SIG-M5 (cell line): ENCODE data around the gene FTCD.
"Not testable (repeated sequence)": the region's sequence is repeated elsewhere in the genome, so short reads cannot be mapped to it uniquely, and the experiment has no call there.

Source experiments
- DNase-seq: peaks from one replicate; lab custom pipeline; 2025; lab: John Stamatoyannopoulos, UW

The FTCD gene

DNA sequence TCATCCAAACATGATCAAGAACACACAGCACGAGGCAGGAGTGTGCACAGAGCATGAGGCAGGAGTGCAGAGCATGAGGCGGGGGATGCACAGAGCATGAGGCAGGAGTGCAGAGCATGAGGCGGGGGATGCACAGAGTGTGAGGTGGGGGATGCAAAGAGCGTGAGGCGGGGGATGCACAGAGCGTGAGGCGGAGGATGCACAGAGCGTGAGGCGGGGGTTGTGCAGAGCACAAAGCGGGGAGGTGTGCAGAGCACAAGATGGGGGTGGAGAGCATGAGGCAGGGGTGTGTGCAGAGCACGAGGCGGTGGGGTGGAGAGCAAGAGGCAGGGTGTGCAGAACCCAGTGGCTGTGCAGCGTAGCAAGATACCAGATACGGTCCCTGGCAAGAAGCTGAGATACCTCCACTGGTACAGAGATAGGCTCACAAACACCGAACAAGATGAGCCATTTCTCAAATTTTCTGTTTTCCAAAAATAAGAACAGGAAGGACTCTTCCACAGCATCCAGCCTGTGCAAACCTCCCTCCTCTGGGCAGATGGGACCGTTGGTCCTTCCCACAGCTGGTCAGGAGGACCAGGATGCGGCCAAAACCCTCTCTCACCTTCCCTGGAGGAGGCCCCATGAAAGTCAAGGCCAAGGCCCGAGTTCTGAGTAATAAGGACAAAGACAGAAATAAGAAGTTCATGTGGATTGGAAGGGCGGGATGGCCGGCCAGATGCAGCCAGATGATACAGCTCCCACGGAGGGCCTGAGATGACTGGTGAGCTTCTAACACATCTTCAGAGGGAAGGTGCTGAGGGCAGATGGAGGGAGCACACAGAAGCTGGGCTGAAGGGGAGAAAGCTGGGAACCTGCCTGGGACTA is 16.9 kb upstream of the FTCD start:
- no peak for DNase-seq

DNA sequence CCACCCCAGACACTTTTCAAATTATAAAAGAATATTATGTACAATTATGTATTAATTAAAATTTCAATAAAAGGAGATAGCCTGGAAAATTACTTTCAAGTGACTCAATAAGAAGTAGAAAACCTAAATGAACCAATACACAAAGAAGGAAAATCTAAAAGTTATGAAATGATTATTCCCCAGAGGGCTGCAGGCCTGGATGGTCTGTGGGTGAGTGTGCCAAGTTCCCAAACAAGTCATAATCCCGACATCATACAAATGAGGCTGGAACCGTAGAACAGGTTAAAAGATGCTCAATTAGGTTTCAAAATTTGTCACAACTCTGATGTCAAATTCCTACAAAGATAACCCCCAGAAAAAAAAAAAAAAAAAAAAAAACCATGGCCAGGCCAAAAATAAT is 16.2 kb upstream of the FTCD start:
- no peak for DNase-seq

DNA sequence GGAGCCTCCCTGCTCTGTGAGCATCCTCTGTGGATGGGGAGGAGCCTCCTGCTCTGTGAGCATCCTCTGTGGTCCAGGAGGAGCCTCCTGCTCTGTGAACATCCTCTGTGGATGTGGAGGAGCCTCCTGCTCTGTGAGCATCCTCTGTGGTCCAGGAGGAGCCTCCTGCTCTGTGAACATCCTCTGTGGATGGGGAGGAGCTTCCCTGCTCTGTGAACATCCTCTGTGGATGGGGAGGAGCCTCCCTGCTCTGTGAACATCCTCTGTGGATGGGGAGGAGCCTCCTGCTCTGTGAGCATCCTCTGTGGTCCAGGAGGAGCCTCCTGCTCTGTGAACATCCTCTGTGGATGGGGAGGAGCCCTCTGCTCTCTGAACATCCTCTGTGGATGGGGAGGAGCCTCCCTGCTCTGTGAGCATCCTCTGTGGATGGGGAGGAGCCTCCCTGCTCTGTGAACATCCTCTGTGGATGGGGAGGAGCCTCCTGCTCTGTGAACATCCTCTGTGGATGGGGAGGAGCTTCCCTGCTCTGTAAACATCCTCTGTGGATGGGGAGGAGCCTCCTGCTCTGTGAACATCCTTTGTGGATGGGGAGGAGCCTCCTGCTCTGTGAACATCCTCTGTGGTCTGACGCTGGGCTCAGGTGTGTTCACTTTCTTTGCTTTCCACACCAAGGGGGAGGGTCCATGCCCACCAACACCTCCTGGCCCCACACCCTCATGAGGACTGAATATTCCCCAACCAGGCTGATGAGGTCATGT is 15.2 kb upstream of the FTCD start:
- not testable (repeated sequence) for DNase-seq

DNA sequence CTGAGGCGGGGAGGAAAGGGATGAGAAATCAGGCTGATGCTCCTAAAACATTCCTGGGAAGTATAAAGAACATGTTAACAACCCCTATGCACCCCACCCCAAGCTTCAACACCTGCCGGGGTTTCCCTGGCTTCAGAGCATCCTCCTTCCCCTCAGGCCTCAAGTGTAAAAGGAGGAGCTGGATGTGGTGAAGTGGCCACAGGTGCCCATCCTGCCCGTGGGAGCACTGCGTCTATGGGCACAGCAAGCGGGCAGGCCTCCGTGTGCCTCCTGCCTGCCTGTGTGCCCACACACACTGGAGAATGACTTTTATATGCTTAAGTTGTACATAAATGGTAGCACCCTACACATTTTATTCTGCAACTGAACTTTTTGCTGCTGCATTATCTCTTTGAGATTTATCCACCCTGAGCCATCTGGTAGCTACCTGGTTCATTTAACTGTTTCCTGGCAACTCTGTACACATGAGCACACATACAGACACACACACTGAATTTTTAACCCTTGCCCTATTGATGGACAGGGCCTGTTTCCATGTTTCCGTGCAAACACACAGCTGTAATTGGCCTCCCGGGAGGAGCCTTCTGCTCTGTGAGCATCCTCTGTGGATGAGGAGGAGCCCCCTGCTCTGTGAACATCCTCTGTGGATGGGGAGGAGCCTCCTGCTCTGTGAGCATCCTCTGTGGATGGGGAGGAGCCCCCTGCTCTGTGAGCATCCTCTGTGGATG is 13.4 kb upstream of the FTCD start:
- no peak for DNase-seq

DNA sequence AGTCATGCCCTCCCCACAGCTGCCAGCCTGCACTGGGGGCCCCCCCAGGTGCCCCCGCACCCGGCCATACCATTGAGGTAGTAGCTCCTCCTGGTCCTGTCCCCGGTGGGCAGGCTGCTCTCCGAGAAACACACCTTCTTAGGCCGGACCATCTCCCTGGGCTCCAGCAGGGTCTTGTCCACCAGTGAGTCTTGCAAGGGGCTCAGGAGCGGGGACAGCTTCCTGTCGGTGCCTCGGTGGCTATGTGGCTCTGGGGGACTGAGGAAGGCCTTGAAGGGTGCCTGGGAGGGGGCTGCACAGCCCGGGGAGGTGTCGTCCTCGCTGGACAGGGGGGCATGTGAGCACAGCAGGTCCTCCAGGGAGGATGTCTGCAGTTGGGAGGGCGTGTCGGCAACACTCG is 12.9 kb upstream of the FTCD start:
- no peak for DNase-seq

DNA sequence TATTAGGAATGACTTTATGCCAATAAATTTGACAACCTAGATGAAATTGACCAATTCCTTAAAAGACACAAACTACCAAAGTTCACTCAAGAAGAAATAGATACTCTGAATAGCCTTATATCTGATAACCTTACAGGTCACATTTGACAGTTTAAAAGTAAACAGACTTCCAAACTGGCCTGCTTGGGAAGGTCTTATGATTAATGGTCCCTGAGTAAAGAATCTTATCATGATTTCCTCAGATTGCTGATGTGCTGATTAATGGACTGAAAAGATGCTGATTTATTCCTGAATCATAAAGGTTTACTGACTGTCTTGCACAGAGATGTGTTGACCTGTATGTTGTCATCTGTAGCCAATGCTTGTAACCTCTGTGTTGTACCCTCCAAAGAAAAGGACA is 9.7 kb upstream of the FTCD start:
- no peak for DNase-seq

DNA sequence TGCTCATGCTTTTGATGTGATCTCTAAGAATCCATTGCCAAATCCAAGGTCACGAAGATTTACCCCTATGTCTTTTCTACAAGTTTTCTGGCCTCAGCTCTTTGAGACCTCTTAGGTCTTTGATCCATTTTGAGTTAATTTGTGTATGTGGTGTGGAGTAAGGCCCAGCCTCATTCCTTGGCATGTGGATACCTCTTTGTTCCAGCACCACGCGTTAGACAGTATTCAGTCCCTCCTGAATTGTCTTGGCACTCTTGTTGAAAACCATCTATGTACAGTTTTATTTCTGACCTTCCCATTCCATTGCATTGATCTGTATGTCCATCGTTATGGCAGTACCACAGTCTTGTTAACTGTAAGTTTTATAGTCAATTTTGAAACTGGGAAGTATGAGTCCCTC is 8.0 kb upstream of the FTCD start:
- no peak for DNase-seq

DNA sequence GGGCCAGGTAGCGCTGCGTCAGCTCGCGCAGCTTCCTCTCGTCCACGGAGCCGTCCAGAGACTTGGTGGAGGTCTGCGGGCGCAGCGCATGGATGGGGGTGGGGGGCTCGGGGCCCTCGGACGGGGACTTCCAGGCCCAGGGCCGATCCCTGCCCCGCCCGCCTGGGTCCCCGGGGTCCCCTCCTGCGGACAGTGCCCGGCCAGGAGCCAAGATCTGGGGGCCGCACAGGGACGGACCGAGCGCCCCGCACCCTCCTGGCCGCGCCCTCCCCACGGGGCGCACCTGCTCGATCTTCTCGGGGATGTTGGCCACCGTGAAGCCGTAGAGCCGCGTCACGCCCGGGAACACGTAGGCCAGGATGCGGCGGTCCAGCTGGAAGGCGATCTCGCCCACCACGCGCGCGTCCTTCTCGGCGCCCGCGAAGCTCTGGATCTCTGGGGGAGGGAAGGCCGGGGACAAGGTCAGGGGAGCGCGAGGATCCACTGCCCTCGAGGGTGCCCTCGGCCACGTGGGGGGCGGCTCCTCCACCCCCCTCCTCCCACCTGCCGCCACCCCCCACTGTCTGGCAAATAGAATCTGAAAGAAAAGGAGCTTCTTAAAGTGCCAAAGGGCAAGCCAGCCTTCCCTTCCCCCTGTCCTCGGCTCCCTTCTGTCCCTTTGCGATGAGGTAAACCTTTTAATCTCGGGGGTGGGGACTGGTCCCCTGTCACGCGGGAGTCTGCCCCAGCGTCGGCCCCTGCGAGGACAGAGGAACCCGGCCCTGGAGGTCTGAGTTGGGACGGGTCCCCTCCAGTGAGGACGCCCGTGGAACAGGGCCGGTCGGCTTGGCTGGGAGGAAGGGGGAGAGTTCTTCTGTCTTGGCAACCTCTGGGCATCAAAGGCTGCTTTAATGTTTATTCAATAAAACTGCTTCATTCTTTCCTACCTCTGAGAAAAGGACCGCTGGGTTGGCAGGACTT is 6.5 kb upstream of the FTCD start:
- no peak for DNase-seq

DNA sequence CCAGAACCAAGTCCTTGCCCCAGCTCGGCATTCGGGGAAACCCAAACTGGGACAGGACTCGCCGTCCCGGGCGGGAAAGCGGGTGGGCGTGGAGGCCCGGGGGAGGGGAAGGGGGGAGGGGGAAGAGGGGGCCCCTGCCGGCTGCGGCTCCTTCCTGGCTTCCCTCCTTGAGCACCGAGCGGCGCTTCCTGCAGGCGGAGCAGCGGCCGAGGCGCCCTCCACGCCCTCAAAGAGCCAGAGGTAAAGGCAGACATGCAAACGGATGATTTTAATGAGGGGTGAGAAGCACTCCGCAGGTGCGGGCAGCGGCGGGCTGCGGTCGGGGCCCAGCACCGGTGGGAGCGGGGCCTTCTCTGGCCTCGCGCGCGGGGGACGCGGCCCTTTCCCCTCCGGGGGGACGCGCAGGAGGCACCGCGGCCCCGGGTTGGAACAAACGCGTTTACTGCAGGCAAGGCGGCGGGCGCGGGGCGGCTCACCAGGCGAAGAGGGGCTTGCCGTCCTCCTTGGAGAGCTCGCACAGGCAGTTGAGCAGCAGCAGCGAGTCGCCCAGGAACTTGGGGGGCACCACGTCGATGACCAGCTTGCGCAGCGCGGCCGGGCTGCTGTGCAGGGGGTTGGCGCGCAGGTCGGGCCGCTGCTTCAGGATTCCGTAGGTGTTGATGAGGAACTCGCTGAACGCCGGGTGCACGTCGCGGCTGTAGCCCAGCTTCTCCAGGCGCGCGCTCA is 5.7 kb upstream of the FTCD start:
- DNase-seq = no peak

DNA sequence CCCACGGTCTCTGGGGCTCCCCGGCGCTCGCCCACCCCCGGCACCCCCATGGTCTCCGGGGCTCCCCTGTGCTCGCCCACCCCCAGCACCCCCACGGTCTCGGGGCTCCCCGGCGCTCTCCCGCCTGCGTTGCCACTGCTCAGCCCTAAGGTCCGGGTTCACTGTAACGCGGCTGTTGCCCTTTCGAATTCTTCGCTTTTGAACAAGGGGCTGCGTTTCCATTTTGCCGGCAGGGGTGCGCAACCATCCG is 5.2 kb upstream of the FTCD start:
- no peak for DNase-seq

DNA sequence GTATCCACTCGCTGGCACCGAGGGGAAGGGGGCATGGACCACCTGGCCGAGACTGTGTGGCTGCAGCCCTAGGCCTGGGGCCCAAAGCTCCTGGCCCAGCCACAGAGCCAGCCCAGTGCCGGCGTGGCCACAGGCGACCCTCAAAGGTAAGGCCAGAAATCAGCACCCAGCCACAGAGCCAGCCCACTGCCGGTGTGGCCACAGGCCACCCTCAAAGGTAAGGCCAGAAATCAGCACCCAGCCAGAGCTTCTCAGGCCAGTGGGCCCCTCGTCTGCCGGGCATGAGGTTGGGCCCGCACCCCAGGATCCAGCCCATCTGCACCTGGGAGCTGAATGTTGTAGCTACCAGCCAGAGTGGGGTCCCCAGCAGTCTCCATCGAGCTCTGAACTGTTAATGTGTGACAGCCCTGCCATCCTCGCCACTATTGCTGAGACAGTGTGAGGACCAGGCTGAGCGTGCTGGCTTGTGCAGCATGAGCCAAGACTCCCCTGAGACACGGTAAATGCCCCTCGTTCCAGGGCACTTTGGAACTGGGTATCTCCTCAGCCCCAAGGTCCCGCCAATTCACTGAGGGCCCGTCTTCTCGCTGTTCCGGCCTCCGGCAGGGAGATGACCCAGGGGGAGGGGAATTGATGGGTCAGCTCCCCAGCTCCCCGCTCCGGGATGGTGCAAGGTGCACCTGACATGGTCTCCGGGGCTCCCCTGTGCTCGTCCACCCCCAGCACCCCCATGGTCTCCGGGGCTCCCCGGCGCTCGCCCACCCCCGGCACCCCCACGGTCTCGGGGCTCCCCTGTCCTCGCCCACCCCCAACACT is 4.7 kb upstream of the FTCD start:
- DNase-seq = no peak

DNA sequence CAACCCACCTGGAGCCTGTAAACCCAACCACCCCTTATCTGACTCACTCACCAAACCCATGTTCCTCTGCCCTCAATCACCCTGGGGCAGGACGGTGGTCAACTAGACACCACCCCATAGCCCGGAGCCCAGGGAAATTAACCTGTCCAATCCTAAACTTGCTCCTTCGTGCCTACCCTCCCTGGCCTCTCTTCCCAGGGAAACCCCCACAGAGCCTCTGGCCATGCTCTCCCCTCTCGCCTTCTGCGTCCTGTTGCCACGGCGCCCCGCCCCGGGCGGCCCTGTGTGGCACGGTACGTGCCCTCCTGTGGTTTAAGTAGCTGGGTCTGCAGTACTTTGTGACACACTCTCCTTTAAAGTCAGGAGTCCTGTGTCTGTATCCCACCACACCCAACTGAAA is 4.0 kb upstream of the FTCD start:
- DNase-seq = no peak

DNA sequence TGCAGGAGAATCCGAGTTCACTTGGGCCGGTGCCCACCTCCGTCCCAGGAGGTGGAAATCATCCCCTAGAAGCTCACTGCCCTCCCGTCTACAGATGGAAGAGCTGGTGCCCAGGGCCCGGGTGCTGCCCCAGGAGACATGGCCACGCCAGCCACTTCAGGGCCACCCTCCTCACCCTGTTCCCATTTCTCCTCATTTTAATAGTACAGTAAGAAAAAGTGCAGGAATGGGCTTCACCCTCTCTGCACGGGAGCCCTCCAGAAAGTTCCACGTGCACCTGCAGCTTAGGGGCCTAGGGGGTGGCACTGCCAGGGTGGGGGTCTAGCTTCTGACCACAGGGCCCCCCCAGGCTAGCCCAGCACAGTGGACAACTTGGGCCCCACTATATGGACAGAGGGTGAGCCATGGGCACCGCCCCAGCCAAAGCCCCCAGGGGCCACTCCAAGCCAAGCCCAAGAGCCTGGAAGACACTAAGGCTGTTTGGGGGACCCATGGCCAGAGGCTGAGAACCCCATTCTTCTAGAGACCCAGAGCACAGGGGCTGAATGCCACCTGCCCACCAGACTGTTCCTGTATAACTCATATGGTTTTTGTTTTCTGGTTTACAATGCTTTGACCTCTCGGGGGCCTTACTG is 3.4 kb upstream of the FTCD start:
- no peak for DNase-seq

DNA sequence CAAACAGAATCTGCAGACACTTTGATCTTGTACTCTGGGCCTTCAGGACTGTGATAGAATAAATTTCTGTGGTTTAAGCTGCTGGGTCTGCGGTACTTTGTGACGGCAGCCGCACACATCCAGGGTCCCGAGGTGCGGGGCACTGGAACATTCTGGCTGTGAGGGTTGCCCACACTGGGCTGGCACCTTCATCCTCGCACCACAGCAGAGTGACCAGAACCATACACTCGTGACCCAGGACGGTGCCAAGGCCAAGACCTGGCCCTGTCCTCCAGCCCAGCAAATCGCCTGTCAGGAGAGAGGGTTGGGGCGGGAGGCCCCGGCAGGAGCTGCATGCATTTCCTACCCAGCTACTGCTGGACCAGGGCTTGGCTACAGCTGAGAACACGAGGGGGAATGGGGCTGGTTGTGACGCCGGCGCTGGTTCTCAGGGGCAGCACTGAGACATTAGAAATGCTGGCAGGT is 2.6 kb upstream of the FTCD start:
- no peak for DNase-seq

DNA sequence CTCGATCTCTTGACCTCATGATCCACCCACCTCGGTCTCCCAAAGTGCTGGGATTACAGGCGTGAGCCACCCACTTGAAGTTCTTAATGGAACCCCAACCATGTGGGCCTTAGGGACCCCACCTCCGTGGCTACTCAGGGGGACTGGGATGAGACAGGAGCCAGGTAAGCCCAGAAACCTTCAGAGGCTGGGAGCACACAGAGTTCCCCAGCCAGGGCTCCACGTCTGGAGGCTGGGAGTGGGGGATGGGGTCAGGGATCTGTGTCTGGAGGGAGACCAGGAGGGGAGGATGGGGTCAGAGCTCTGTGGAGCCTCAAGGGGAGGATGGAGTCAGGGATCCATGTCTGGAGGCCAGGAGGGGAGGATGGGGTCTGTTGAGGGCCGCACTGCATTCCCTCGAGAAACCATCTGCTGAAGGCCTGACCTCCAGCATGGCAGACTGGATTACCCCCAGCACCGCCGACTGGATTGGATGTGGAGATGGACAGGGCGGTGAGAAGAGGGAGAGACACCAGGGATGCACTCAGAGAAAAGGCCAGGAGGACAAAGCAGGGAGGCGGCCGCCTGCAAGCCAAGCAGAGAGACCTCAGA is 2.1 kb upstream of the FTCD start:
- DNase-seq = no peak

DNA sequence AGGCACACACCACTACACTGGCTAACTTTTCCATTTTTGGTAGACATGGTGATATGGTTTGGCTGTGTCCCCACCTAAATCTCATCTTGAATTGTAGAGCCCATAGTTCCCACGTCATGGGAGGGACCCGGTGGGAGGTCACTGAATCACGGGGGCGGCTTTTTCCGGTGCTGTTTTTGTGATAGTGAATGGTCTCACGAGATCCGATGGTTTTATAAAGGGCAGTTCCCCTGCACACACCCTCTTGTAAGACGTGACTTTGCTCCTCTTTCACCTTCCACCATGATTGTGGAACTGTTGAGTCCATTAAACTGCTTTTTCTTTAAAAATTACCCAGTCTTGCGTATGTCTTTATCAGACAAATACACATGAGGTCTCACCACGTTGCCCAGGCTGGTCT is 1.3 kb upstream of the FTCD start:
- no peak for DNase-seq

DNA sequence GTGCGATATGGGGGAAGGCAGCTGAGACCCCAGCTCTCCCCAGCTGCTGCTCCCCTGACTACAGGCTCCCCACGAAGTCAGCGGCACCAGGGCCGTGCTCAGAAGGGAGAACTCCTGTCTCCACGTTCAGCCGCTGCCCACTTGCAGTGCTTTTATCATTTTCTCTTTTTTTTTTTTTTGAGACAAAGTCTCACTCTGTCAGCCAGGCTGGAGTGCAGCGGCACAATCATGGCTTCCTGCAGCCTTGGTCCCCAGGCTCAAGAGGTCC is 933 bp upstream of the FTCD start:
- DNase-seq = no peak

DNA sequence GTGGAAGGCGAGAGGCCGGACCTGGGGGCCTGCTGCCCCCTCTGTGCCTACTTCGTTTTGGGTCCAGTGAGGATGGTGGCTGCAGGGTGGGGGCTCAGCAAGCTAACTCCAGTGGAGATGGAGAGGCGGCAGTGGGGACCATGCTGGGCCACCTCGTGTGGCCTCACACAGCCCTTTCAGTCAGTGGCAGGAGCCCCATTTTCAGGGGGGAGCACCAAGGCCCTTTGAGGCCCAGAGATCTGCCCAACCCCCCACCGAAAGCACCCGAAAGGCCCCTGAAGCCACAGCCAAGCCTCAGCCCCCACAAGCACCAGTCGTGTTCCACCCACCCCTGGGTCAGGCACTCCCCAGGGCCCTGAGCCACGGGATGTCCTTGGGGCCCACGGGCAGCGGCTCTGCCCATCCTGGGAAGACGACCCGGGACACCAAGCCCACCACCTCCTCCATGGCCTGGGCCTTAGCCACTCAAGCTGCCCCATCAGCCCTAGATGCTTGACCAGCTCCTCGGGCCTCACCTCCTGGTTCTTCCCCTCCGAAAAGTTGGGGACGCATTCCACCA is 345 bp downstream of the FTCD start:
- DNase-seq = no peak

DNA sequence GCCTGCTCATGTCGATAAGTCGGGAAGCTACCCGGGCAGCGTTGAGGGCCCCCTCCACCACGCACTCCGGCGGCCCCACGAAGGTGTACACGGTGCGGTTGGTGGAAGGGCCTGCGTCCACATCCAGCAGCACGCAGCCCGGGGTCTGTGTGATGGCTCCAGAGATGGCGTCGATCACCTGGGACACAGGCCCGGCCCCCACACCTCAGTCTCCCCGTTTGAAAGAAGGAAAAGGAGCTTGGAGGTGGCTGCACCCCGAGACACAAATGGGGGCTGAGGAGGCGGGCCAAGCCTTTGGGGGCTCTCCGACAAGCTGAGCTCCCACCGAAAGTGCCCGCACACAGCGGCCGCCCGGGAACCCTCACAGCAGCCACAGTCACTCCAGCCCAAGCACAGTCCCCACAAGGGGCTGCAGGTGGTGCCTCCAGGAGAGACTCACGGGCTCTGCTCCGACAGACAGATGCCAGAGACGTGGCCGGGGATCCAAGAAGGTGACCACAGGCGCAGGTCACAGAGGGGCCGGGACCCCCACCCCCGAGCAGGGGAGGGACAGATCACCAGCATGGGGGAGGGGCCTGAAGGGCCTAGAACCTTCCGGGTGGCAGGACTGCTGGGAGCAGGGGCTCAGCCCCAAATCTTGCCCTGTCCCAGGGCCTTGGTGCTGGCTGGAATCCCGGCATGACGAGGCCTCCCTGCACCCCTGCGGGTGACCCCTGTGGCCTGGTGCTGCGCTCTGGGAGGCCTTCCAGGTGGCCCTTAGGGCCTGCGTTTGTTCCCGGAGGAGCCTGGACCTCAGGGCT is 1.0 kb downstream of the FTCD start:
- DNase-seq = no peak
